GM19463 (cell line): ENCODE measurements around the gene TMEM163.

ENCODE experiments used
- ATAC-seq: cut with Tn5 transposase; IDR thresholded peaks from one replicate; pipeline ENCODE4 v1.9.1; 2021; ENCODE audit warnings: mild to moderate bottlenecking, moderate library complexity; ENCODE audit not compliant: unreplicated experiment

Gene TMEM163

DNA sequence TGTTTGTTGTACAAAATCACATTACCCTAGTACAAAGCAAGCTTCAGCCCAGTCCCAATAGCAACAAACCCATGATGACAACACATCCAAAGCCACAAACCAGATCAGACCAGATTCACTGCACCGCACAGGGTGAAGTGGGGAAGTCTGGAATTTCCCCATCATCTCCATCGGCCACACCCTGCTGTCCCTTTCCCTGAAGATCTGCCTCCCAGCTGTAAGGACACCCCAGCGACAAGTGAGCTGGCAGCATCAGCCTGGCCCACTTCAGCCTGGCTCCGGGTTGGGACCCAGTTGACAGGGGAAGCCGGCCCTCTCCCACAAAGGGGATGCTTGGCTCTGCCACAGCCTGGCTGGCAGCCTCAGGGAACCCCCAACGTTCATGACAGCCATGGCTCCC, 257.3 kb downstream of the TMEM163 start:
- no peak for ATAC-seq

DNA sequence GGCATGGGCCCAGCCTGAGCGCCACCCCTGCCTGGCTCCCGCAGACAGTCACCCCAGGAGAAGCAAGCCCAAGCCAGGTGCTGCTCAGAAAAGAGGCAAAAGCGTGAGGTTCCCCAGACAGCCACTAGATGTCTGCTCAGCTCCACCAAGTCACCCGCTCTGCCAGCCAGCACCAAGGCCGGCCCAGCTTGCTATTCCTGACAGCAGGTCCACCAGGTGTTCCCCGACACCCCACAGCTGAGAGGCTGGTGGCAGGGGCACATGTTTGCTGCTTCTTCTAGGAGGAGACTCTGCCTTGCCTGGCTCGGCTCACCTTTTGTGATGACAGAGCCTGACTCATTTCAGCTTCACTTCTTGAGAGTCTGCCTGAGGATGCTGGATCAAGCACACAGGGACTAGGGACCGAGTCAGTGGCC, 258.2 kb downstream of the TMEM163 start:
- peak; percentile 94 for ATAC-seq

DNA sequence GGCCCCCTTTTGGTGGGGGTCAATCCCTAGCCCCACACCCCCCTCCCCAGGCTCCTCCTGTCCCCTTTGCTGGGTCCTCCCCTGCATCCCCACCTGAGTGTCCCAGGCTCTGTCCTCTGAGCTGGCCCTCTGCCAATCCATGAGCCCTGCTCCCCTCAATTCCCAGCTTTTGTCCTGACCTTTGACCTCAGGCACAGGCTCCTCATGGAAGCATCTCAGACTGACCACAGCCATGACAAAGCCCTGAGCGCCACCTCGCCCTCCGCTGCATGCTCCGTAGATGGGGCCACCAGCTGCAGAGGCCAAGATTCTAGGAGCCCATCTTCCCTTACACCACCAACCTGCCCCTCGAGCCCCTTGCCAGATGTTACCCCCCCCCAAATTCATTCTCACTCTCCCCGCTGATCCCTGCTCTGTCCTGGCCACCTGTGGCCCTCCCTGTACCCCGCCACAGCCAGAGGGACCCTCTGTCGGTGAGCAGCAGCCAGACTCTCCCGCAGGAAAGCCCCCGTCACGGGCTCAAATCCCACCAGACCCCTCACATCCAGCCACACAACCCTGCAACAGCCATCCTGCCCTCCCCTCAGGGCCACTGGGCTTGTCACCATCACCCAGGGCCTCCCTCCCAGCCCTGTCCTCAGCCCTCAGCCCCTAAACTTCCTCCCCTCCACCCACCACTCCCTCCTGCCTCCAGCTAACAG, 258.9 kb downstream of the TMEM163 start:
- no peak for ATAC-seq

DNA sequence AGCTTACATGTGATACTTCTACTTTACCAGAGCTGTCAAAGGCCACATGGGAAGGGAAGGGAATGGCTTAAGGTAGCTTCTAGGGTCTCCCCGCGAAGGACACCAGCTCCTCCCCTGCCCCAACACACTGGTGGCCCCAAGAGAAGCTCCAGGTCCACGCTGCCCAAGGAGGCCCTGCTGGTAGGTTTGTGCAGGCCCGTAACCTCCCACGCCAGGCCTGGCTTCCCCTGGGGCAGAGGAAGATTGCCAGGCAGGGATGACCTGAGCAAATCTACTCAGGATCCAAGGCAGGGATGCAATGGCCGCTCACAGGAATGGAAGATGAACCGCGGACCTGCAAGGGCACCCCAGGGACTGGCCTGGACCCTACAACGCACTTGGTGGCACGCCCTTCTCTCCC, 259.9 kb downstream of the TMEM163 start:
- ATAC-seq, result no peak

DNA sequence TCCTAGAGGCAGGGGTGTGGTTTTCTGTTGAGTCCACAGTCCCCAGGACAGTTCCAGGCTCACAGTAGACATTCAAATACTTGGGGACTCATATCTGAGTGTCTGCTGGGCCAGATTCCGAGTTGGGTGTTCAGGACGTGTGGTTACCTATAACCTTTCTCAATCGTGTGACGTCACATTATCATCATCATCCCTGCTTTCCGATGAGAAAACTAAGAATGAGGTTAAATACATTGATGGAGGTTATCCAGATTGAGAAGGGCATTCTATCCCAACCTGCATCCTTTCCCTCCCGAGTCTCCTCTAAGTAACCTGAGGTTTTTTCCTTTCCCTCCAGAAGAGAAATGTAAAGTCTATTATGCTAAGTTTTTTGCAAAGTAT, 260.3 kb downstream of the TMEM163 start:
- no peak for ATAC-seq

DNA sequence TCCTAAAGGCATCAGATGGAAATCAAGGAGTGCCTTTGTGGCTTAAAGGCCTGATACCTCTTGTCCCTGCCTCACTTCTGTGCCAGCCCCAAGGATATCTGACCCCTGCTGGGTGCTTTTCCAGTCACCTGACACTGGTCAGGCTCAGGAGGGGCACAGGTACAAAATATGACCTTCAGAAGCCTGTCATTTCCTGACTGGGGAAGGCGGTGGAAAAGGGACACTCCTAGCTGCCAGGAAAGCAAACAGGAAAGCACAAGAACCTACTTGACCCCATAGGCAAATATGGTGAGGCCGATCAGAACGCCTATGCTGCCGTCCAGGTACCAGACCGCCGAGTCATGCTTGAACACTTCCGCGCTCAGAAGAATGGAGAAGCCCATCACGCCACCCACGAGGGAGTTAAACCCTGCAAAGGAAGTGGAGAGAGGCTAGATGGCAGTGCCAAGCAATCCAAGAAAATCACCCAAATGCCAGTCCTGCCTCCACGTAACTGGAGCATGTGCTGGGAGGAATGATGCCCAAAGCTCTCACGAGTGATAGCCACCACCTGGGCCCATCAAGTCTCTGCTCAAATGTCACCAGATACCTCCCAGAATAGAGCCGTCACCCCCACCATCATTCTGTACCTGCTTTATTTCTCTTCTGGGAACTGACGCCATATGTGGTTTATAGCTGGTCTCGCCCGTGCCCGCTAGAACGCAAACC, 260.9 kb downstream of the TMEM163 start:
- no peak for ATAC-seq

DNA sequence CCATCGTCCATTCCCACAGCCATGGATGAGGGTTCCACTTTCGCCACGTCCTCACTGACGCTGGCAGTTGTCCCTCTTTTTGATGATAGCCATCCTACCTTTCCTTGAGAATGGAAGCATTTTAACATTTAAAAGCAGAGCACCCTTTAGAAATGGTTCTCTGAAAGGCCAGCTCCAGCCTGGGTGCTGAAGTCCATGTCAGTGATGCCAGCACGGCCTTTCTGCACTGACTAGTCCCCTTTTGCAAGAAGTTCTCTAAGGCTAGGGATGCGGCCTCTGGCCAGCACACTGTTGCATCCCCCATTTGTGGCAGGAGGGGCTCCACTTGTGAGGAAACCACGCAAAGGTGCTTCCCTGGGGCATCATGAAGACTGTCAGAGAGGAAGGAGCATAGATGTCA, 261.4 kb downstream of the TMEM163 start:
- no peak for ATAC-seq

DNA sequence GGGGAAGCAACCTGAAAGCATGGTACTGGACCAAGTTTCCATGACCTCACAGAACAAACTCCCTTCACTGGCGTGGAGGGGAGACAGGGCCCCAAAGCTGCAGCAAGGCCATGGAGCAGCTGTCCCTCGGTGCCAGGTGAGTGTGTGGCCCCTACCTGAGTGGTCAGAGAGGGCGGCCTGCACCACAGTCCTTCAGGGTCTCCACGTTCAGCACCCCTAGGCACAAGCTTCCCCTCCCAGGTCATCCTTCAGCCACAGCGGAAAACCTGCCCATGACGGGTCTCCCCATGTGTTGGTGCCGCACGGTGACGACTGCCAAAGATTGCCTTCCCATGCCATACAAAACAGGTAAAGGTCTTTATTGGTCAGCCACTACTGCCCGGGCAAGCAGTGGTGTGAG, 263.4 kb downstream of the TMEM163 start:
- ATAC-seq, result no peak

DNA sequence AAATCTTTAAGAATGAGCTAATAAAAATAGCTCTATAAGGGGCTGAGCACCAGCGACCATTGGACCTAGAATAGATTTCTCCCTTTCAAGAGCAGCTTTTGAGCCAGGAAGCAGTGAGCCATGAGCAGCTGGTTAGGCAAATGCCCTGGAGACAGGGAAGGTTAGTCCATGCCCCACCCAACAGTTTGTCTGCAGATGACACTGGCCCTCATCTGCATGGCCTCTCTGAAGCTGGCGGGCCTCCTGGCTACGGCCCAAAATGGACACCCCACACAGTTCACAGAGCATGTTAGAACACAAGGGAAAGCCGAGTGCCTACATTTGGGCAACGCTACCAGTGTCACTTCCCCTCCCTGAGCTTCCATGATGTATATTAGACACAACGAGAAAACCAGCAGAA, 263.9 kb downstream of the TMEM163 start:
- no peak for ATAC-seq

DNA sequence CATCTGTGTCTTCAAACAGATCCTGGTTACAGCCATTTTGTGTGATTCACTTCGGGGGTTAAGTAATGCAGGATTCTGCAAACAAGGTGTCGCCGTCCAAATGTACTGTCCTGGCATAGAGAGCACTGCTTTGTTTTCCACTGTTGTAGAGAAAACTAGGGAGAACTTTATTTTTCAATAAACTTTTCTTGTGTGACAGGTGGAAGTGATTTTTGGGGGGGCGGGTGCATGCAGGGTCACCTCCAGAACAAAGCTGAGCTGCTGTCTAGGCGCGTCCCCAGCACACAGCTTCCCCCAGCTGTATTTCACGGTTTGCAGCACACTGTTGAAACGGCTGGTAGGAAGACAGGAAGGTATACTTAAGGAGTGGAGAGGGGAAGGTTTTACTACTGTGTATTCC, 264.4 kb downstream of the TMEM163 start:
- no peak for ATAC-seq

DNA sequence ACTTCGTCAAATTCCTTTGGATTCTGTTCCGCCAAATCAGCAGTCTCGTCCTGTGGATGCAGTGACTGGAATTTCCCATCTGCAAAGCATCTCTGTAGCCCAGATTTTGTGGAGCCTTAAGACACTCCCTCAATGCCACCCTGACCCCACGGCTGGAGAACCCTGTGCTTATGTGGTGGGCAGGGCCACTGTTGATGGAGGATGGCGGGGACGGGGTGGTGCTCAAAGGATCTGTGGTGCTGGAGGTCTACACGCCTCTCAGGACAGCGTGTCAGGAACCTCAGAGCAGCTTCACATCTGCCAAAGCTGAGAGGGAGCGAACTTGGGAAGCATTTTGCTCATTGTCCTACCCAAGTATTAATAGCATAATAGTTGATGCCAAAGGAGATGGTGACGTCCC, 264.8 kb downstream of the TMEM163 start:
- ATAC-seq, result no peak

DNA sequence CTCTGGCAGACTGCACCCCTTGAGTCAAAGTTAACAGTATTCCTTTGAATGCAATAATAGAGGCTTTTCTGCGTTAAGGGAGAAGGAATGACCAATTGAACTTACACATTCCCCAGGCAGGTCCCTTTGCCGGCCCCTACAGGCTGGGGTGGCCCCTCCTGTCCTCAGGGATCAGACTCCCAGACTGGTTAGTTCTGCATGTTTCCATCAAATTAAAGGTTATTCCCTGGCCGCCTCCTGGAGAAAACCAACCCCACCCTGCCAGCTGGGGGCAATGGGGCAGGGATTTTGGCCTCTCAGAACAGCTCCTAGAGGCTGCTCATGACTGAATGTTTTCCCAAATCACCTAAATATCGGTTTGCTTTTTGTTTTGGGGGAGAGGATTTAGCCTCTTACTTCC, 265.3 kb downstream of the TMEM163 start:
- ATAC-seq, result no peak

DNA sequence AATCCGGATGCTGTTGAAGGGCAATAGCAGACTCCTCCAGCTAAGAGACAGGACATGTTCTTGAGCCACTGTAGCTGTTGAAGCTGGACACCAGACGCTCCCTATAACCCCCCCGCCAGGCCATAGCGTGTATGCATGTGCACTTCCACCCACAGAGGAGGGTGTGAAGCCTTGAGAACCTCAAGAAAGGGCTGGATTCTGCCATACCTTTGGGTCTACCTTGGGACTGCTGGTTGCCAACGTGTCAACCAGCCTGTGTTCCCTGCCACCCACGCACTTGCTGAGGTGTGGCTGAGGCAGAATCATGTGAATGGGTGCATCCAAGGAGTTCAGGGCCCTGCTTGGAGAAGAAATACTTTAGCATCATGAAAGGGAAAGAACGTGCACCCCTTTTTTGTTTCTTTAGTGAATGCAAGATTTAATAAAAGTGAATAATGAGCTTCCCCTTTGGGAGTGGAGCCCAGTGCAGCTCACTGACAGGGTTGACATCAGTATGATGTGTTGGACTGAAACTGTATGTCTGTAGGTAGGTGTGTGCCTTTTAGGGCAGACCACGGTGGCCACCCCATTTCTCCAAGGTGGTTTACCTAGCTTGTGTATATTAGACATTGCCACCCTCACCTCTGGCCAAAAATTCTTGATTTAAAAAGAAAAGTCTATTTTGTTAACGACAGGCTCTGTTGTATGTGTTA, 266.6 kb downstream of the TMEM163 start:
- ATAC-seq, result no peak

DNA sequence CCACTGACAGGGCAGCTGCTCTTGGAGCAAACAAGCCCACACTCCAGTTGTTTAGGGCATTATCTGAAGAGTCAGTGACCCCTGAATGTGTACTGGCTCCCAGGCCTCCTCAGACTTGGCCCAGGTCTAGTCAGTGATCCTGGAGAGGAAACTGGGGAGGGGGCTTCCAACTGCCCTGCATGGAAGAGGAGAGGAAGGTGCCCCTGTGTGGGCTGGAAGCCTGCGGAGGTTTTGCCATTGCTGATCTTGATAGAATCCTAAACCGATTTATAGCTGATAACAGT, 267.5 kb downstream of the TMEM163 start:
- ATAC-seq, result no peak

DNA sequence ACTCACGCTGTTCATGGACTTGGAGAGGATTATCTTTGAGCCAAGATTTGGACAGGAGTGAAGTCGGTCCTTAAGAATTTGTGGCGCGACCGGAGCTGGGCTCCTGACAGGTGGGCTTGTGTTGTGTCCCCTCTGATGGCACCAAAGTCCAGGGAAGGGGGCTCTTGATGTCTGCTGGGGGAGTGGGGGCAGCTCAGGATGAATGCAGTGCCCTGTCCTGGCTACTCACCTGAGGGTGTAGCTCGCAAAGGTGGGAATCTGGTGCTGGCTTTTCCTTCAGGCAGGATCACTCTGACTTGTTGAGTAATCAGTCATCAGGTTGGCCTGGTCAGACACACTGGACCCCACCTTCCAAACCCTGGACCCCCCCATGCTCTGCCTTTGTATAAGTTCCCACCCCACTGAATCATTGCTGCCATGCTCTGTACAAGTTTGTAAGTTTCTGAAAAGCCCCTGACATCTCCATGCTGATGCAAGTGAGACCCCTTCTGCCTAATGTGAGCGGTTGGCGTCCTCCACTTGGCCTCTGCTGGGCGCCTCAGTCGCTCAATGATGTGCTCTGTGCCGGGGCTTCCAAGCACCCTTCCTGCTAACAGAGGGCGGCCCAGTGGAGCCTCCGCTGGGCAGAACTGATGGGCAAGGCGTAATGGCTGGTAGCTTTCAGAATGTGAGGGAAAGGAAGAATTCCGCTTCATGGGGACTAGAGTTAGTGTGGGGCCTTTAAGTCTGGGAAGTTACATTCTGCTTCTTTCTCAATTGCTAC, 268.9 kb downstream of the TMEM163 start:
- no peak for ATAC-seq

DNA sequence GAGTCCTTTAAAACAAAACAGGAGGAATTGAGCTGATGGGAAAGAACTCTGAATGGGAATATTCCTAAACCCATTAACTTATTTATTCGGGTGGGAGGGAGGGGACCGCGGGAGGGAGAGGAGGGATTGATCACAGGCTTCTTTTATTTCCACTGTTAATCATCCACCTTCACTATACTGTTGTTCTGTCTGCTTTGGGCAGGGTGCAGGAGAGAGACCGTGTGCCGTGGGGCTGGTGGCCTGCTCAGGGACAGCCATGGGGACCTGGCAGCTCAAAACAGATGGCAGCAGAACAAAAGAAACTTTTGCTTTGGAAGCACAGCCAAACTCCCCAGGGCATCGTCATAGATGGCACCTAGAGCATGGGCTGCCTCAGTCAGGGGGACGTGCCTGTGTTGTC, 269.6 kb downstream of the TMEM163 start:
- no peak for ATAC-seq

DNA sequence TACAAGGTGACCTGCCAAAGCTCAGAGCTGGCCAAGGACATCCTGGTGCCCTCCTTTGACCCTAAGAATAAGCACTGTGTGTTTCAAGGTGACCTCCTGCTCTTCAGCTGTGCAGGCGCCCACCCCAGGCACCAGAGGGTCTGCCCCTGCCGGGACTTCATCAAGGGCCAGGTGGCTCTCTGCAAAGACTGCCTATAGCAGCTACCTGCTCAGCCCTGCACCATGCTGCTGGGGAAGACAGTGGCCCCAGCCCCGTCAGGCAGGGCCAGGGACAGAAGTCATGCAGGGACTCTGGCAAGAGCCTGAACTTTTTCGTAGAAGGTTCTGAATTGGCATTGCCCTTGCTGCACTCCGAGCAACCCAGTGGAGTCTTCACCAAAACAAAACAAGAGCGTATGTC, 270.1 kb downstream of the TMEM163 start:
- ATAC-seq, result no peak

DNA sequence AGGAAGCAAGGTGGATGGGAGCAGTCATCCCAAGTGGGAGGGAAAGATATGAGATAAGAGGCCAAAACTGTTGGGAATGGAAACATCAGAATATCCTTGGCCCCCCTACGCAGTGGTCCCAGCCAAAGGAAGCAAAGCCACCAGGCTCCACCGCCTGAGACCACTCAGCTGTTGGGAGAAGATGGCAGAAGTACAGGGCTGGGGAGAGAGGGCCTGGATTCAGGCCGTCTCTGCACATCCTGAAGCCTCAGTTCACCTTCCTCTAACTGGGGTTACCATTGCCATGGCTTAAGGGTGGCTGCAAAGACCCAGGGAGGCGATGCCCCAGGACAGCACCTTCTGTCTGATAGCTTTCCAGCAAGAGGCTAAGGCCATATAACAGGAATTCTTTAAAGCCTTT, 271.1 kb downstream of the TMEM163 start:
- no peak for ATAC-seq

DNA sequence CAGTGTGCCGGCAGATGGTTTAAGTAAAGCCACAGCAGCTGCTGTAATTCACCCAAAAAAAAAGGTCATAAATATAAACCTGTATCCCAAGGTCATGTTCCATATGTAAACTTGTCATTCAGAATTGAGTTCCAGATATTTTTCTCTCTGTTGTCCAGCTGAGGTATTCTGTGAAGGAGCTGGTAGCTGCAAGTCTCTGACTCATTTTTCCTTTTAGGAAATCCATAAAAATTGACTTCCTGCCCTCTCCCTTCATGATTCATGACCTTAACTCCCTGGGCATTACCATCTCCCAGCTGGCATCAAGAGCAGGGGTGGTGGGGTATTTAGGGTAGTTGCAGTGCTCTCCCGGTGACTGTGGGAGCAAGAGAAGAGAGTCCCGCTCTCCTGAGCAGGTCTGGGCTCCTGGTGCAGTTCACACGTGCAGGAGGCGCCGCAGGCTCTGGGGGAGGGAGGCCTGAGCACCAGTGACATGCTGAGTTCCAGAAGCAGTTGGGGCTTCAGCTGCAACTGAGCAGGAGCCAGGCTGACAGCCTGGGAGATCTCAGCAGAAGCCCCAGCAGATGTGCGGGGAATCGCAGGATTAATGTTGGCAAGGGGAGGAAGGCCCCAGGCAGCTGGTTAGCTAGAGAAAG, 272.3 kb downstream of the TMEM163 start:
- no peak for ATAC-seq

DNA sequence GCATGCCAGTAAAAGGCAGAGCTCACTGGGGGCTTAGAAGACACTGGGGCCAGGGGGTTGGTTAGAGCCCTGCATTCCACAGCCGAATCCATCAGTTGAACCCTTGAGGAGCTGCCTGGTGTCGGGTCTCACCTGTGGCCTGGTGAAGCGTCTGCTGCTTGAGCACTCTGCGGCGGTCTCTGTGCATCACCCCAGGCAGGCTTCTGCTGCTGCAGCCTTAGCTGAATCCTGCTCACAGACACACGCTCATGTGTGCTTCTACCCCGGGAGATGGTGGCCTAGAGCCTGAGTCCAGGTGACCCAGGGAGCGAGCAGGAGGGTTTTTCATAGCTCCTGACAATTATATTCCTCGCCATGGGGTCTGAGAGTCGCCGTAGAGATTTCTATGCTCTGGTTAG, 272.8 kb downstream of the TMEM163 start:
- ATAC-seq, result no peak

DNA sequence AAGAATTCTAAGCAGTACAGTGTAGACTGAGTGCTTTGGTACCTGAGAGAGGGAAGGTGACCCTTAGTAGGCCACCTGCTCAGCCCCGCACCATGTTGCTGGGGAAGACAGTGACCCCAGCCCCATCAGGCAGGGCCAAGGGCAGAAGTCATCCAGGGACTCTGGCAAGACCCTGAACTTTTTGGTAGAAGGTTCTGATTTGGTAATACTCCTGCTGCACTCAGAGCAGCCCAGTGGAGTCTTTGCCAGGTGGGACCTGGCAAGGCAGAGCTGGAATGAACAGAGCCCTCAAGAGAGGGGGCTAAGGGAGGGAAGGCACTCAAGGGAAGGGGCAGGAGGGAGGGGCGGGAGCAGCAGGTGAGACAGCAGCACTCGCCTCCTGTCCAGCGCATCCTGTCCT, 273.7 kb downstream of the TMEM163 start:
- no peak for ATAC-seq
